Neural cell (in vitro differentiated cells): ENCODE data around the gene TMED8. TPM values are rescaled to one million over a fixed set of nuclear protein-coding genes. Genes with fewer than 3 reads are reported as not detected.

Source experiments
- H2AFZ ChIP-seq: fragments of 200-600, 300-800 bp; sonication (generic), shearing (Covaris generic); 2 replicates; pipeline ENCODE4 v1.6.0; 2014; ENCODE audit warnings: low read depth, mild to moderate bottlenecking, antibody characterized with exemption, low read length, moderate library complexity
- H3F3A ChIP-seq: fragments of 200-600 bp; shearing (Covaris generic); 2 replicates; pipeline ENCODE4 v1.6.1; 2016; ENCODE audit warnings: mild to moderate bottlenecking, moderate library complexity, mixed read lengths, antibody characterized with exemption, low read length; ENCODE audit not compliant: insufficient read depth, poor library complexity, severe bottlenecking
- H3K27ac ChIP-seq: fragments of 200-600, 300-800 bp; sonication (generic), shearing (Covaris generic); 2 replicates; pipeline ENCODE4 v1.5.1; 2014; ENCODE audit warnings: mild to moderate bottlenecking, low read length, moderate library complexity
- H3K27me3 ChIP-seq: fragments of 300-800, 200-600 bp; sonication (generic), shearing (Covaris generic); 2 replicates; pipeline ENCODE4 v1.6.0; 2014; ENCODE audit warnings: mild to moderate bottlenecking, low read depth, low read length, moderate library complexity; ENCODE audit not compliant: insufficient read depth
- H3K36me3 ChIP-seq: fragments of 300-800, 200-600 bp; sonication (generic), shearing (Covaris generic); 2 replicates; pipeline ENCODE4 v1.5.1; 2014; ENCODE audit warnings: mild to moderate bottlenecking, antibody characterized with exemption, low read length, moderate library complexity; ENCODE audit not compliant: insufficient read depth
- H3K4me2 ChIP-seq: fragments of 300-800, 200-600 bp; sonication (generic), shearing (Covaris generic); 2 replicates; pipeline ENCODE4 v1.6.0; 2014; ENCODE audit warnings: mild to moderate bottlenecking, low read length
- H3K4me3 ChIP-seq: fragments of 300-800, 200-600 bp; sonication (generic), shearing (Covaris generic); 2 replicates; pipeline ENCODE4 v1.5.1; 2014; ENCODE audit warnings: mild to moderate bottlenecking, low read length, moderate library complexity
- H3K79me2 ChIP-seq: fragments of 200-600 bp; shearing (Covaris generic); replicated peaks from 2 replicates; pipeline ENCODE4 v1.6.0; 2014; ENCODE audit warnings: mild to moderate bottlenecking, low read length, moderate library complexity; ENCODE audit not compliant: insufficient read depth
- H3K9ac ChIP-seq: fragments of 300-800, 200-600 bp; sonication (generic), shearing (Covaris generic); 2 replicates; pipeline ENCODE4 v1.6.1; 2016; ENCODE audit warnings: mild to moderate bottlenecking, low read length, mixed read lengths
- H3K9me2 ChIP-seq: fragments of 200-600 bp; shearing (Covaris generic); 2 replicates; pipeline ENCODE4 v1.6.1; 2016; ENCODE audit warnings: mild to moderate bottlenecking, low read length, mixed read lengths; ENCODE audit not compliant: insufficient read depth
- H3K9me3 ChIP-seq: fragments of 200-600, 300-800 bp; sonication (generic), shearing (Covaris generic); 2 replicates; pipeline ENCODE4 v1.6.1; 2016; ENCODE audit warnings: mild to moderate bottlenecking, mixed run types, low read length, moderate library complexity, mixed read lengths
- H4K20me1 ChIP-seq: fragments of 200-600 bp; shearing (Covaris generic); 2 replicates; pipeline ENCODE4 v1.6.1; 2016; ENCODE audit warnings: mild to moderate bottlenecking, mixed run types; ENCODE audit not compliant: insufficient read depth
- EP300 ChIP-seq: fragments of 450-650 bp; conservative IDR thresholded peaks from 2 replicates; pipeline ENCODE4 v1.6.1; 2014; ENCODE audit warnings: antibody characterized with exemption, mild to moderate bottlenecking, moderate library complexity; ENCODE audit not compliant: poor library complexity, severe bottlenecking
- EZH2 ChIP-seq: fragments of 200-600, 300-800 bp; shearing (Covaris generic), sonication (generic); IDR thresholded peaks from 2 replicates; pipeline ENCODE4 v1.6.1; 2014; ENCODE audit warnings: antibody characterized with exemption, low read length, borderline replicate concordance, mild to moderate bottlenecking; ENCODE audit not compliant: insufficient read depth, poor library complexity, severe bottlenecking
- MXI1 ChIP-seq: fragments of 450-650 bp; conservative IDR thresholded peaks from 2 replicates; pipeline ENCODE4 v1.6.1; 2014; ENCODE audit warnings: antibody characterized with exemption, mild to moderate bottlenecking; ENCODE audit not compliant: poor library complexity, severe bottlenecking
- POLR2AphosphoS5 ChIP-seq: IDR thresholded peaks from 2 replicates; pipeline ENCODE4 v1.6.1; 2012
- RAD21 ChIP-seq: fragments of 450-650 bp; conservative IDR thresholded peaks from 2 replicates; pipeline ENCODE4 v1.6.1; 2014; ENCODE audit warnings: antibody characterized with exemption, mild to moderate bottlenecking, moderate library complexity
- SMC3 ChIP-seq: fragments of 450-650 bp; conservative IDR thresholded peaks from 2 replicates; pipeline ENCODE4 v1.6.1; 2014; ENCODE audit warnings: antibody characterized with exemption, mild to moderate bottlenecking, moderate library complexity; ENCODE audit not compliant: poor library complexity
- TAF1 ChIP-seq: IDR thresholded peaks from 2 replicates; pipeline ENCODE4 v1.6.1; 2012; ENCODE audit warnings: low read depth
- polyA plus RNA-seq: library from polyadenylated mRNA; depleted of rRNA; stranded (reverse); fragments of >200 nt; gene quantifications from 2 replicates; pipeline ENCODE4 v1.2.3, GENCODE V29; 2014
- TF ChIP-seq, protein P1 (sequence below): fragments of 450-650 bp; IDR thresholded peaks from 2 replicates; pipeline ENCODE4 v1.5.1; 2014; ENCODE audit warnings: antibody characterized with exemption, mild to moderate bottlenecking, moderate library complexity; ENCODE audit not compliant: poor library complexity, severe bottlenecking
- TF ChIP-seq, protein P2 (sequence below): IDR thresholded peaks from 2 replicates; pipeline ENCODE4 v1.6.1; 2012; ENCODE audit warnings: borderline replicate concordance

The TMED8 gene
- polyA plus RNA-seq, 1 donor from 2014 or later: 16.5 TPM

DNA sequence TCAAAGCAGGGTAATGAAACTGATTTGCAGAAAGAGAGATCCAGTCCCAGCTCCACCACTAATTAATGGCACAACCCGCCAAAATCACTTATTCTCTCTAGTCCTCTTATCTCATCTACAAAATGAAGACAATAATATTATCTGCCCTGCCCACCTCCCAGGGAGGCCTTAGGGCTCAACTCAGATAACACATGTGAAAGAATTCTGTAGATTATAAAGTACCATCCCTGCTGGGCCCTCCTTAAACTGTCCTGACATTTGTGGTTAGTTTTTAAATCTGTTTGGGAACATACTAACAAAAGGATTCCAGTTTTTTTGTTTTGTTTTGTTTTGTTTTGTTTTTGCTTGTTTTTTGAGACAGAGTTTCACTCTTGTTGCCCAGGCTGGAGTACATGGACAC lies 63.5 kb downstream of the TMED8 start:
- no peak overlapping the region for H3K9ac ChIP-seq
- H3K9me3 ChIP-seq: no peaks in the 10 kb centered on the region
- no peaks in the 10 kb centered on the region for H3K9me2 ChIP-seq
- H4K20me1 ChIP-seq: no peaks in the 10 kb centered on the region
- peaks cover 10% of the 10 kb centered on the region for H3K79me2 ChIP-seq
- H3K4me2 ChIP-seq: no peak overlapping the region
- no peak overlapping the region for H2AFZ ChIP-seq
- no peaks in the 10 kb centered on the region for H3K27me3 ChIP-seq
- no peak overlapping the region for H3K27ac ChIP-seq
- H3K36me3 ChIP-seq: no peaks in the 10 kb centered on the region
- no peak for TF ChIP-seq POLR2AphosphoS5
- TF ChIP-seq SMC3: no peak
- no peak for TF ChIP-seq EZH2
- TF ChIP-seq TAF1: no peak
- TF ChIP-seq RAD21: no peak
- TF ChIP-seq MXI1: no peak
- TF ChIP-seq, protein P1, sequence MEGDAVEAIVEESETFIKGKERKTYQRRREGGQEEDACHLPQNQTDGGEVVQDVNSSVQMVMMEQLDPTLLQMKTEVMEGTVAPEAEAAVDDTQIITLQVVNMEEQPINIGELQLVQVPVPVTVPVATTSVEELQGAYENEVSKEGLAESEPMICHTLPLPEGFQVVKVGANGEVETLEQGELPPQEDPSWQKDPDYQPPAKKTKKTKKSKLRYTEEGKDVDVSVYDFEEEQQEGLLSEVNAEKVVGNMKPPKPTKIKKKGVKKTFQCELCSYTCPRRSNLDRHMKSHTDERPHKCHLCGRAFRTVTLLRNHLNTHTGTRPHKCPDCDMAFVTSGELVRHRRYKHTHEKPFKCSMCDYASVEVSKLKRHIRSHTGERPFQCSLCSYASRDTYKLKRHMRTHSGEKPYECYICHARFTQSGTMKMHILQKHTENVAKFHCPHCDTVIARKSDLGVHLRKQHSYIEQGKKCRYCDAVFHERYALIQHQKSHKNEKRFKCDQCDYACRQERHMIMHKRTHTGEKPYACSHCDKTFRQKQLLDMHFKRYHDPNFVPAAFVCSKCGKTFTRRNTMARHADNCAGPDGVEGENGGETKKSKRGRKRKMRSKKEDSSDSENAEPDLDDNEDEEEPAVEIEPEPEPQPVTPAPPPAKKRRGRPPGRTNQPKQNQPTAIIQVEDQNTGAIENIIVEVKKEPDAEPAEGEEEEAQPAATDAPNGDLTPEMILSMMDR: no peak
- no peak for TF ChIP-seq EP300
- TF ChIP-seq, protein P2, sequence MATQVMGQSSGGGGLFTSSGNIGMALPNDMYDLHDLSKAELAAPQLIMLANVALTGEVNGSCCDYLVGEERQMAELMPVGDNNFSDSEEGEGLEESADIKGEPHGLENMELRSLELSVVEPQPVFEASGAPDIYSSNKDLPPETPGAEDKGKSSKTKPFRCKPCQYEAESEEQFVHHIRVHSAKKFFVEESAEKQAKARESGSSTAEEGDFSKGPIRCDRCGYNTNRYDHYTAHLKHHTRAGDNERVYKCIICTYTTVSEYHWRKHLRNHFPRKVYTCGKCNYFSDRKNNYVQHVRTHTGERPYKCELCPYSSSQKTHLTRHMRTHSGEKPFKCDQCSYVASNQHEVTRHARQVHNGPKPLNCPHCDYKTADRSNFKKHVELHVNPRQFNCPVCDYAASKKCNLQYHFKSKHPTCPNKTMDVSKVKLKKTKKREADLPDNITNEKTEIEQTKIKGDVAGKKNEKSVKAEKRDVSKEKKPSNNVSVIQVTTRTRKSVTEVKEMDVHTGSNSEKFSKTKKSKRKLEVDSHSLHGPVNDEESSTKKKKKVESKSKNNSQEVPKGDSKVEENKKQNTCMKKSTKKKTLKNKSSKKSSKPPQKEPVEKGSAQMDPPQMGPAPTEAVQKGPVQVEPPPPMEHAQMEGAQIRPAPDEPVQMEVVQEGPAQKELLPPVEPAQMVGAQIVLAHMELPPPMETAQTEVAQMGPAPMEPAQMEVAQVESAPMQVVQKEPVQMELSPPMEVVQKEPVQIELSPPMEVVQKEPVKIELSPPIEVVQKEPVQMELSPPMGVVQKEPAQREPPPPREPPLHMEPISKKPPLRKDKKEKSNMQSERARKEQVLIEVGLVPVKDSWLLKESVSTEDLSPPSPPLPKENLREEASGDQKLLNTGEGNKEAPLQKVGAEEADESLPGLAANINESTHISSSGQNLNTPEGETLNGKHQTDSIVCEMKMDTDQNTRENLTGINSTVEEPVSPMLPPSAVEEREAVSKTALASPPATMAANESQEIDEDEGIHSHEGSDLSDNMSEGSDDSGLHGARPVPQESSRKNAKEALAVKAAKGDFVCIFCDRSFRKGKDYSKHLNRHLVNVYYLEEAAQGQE: no peak
- no peak overlapping the region for H3K4me3 ChIP-seq
- H3F3A ChIP-seq: no peaks in the 10 kb centered on the region

DNA sequence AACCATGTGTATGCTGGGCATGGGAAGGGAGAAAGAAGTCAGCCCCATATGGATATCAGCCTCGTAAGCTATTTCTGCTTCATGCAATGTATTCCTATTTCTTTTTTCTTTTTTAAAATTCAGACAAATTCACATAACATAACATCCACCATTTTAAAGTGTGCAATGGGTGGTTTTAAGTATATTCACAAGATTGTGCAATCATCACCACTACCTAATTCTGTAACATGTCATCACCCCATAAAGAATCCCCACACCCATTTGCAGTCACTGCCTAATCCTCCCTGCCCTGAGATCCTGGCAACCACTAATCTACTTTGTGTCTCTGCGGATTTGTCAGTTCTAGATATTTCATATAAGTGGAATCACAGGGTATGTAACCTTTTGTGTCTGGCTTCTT lies 65.7 kb downstream of the TMED8 start:
- no peak for TF ChIP-seq TAF1
- no peak for TF ChIP-seq EP300
- TF ChIP-seq, protein P2: no peak
- TF ChIP-seq MXI1: no peak
- no peak for TF ChIP-seq EZH2
- TF ChIP-seq SMC3: no peak
- no peak overlapping the region for H3K27ac ChIP-seq
- H3K36me3 ChIP-seq: no peaks in the 10 kb centered on the region
- H3K9ac ChIP-seq: no peak overlapping the region
- H3F3A ChIP-seq: no peaks in the 10 kb centered on the region
- H4K20me1 ChIP-seq: no peaks in the 10 kb centered on the region
- no peaks in the 10 kb centered on the region for H3K27me3 ChIP-seq
- no peak overlapping the region for H3K4me3 ChIP-seq
- no peaks in the 10 kb centered on the region for H3K9me2 ChIP-seq
- no peak overlapping the region for H2AFZ ChIP-seq
- H3K4me2 ChIP-seq: no peak overlapping the region
- no peaks in the 10 kb centered on the region for H3K79me2 ChIP-seq
- H3K9me3 ChIP-seq: no peaks in the 10 kb centered on the region
